HG03565 (cell line): ENCODE results near the gene GJA1.

Experiments used
- ATAC-seq: cut with Tn5 transposase; IDR thresholded peaks from one replicate; pipeline ENCODE4 v1.9.1; 2021; ENCODE audit warnings: mild to moderate bottlenecking, moderate library complexity; ENCODE audit not compliant: unreplicated experiment

Gene GJA1

GRCh38 chr6:121482004-121482693 lies 46.7 kb downstream of the GJA1 start:
- ATAC-seq, result no peak

GRCh38 chr6:121482751-121483150 lies 47.3 kb downstream of the GJA1 start:
- no peak for ATAC-seq

- no peak for ATAC-seq
Observed at GRCh38 chr6:121485359-121485811, 49.9 kb downstream of the GJA1 start.

- ATAC-seq, result no peak
Observed at GRCh38 chr6:121491576-121491975, 56.1 kb downstream of the GJA1 start.

GRCh38 chr6:121492536-121492935 lies 57.1 kb downstream of the GJA1 start:
- ATAC-seq, result no peak

GRCh38 chr6:121497970-121498375 lies 62.5 kb downstream of the GJA1 start:
- ATAC-seq, result no peak

- no peak for ATAC-seq
Observed at GRCh38 chr6:121498481-121499276, 63.2 kb downstream of the GJA1 start.
